H9 (cell line): Measurements from ENCODE around the gene ANKRA2. TPM values are rescaled to one million over a fixed set of nuclear protein-coding genes. Genes with fewer than 3 reads are reported as not detected.

Source experiments
- DNase-seq: peaks from one replicate; pipeline ENCODE4 v3.0.0-alpha.2; 2017
- H2AFZ ChIP-seq: one replicate; pipeline ENCODE4 v1.6.1; 2013; ENCODE audit warnings: mild to moderate bottlenecking, low read length, control low read depth, moderate library complexity
- H2AK5ac ChIP-seq: 2 replicates; pipeline ENCODE4 v1.6.1; 2013; ENCODE audit warnings: low read length, control low read depth, mixed read lengths; ENCODE audit not compliant: insufficient read length
- H2BK120ac ChIP-seq: one replicate; pipeline ENCODE4 v1.6.1; 2013; ENCODE audit warnings: low read depth, mild to moderate bottlenecking, low read length, control low read depth, inconsistent platforms; ENCODE audit not compliant: poor library complexity, severe bottlenecking
- H2BK12ac ChIP-seq: 2 replicates; pipeline ENCODE4 v1.6.1; 2013; ENCODE audit warnings: low read length, control low read depth, mixed read lengths, low read depth; ENCODE audit not compliant: insufficient read length
- H2BK15ac ChIP-seq: 2 replicates; pipeline ENCODE4 v1.6.1; 2013; ENCODE audit warnings: low read depth, low read length, control low read depth
- H2BK20ac ChIP-seq: one replicate; pipeline ENCODE4 v1.6.1; 2013; ENCODE audit warnings: low read depth, mild to moderate bottlenecking, low read length, control low read depth, inconsistent platforms; ENCODE audit not compliant: poor library complexity, severe bottlenecking
- H2BK5ac ChIP-seq: 2 replicates; pipeline ENCODE4 v1.6.1; 2013; ENCODE audit warnings: low read length, control low read depth, mixed read lengths; ENCODE audit not compliant: insufficient read length
- H3K14ac ChIP-seq: 2 replicates; pipeline ENCODE4 v1.6.1; 2013; ENCODE audit warnings: low read length, control low read depth; ENCODE audit not compliant: insufficient read depth
- H3K18ac ChIP-seq: 2 replicates; pipeline ENCODE4 v1.6.1; 2013; ENCODE audit warnings: low read depth, mild to moderate bottlenecking, mixed read lengths, low read length, control low read depth; ENCODE audit not compliant: insufficient read length
- H3K23ac ChIP-seq: 2 replicates; pipeline ENCODE4 v1.6.1; 2013; ENCODE audit warnings: low read length, control low read depth, mixed read lengths, low read depth; ENCODE audit not compliant: insufficient read length
- H3K23me2 ChIP-seq: 2 replicates; pipeline ENCODE4 v1.6.1; 2013; ENCODE audit warnings: low read depth, mild to moderate bottlenecking, mixed read lengths, low read length, control low read depth; ENCODE audit not compliant: insufficient read length, poor library complexity, severe bottlenecking
- H3K27ac ChIP-seq: 2 replicates; pipeline ENCODE4 v1.5.1; 2013; ENCODE audit warnings: low read length, control low read depth, mixed read lengths, low read depth; ENCODE audit not compliant: insufficient read length
- H3K27me3 ChIP-seq: 2 replicates; pipeline ENCODE4 v1.6.1; 2013; ENCODE audit warnings: low read length, control low read depth, inconsistent platforms; ENCODE audit not compliant: insufficient read depth
- H3K4ac ChIP-seq: 2 replicates; pipeline ENCODE4 v1.6.1; 2013; ENCODE audit warnings: low read depth, mild to moderate bottlenecking, control low read depth, inconsistent platforms, low read length, moderate library complexity
- H3K4me1 ChIP-seq: 2 replicates; pipeline ENCODE4 v1.6.1; 2013; ENCODE audit warnings: low read length, control low read depth, inconsistent platforms; ENCODE audit not compliant: insufficient read depth
- H3K4me2 ChIP-seq: 2 replicates; pipeline ENCODE4 v1.6.1; 2013; ENCODE audit warnings: low read length, control low read depth, mixed read lengths; ENCODE audit not compliant: insufficient read length, insufficient read depth
- H3K56ac ChIP-seq: 2 replicates; pipeline ENCODE4 v1.6.1; 2013; ENCODE audit warnings: low read depth, mild to moderate bottlenecking, mixed read lengths, low read length, control low read depth; ENCODE audit not compliant: insufficient read length
- H3K79me1 ChIP-seq: 2 replicates; pipeline ENCODE4 v1.6.1; 2013; ENCODE audit warnings: low read depth, mild to moderate bottlenecking, moderate library complexity, low read length, control low read depth, inconsistent platforms; ENCODE audit not compliant: insufficient read depth, poor library complexity, severe bottlenecking
- H3K79me2 ChIP-seq: 2 replicates; pipeline ENCODE4 v1.6.1; 2013; ENCODE audit warnings: low read length, control low read depth, inconsistent platforms; ENCODE audit not compliant: insufficient read depth
- H3K9ac ChIP-seq: 2 replicates; pipeline ENCODE4 v1.6.1; 2013; ENCODE audit warnings: low read length, control low read depth, mixed read lengths; ENCODE audit not compliant: insufficient read length; ENCODE audit errors: extremely low read depth
- H3K9me3 ChIP-seq: one replicate; pipeline ENCODE4 v1.6.1; 2013; ENCODE audit warnings: low read depth, low read length, inconsistent platforms; ENCODE audit not compliant: control insufficient read depth
- H3T11ph ChIP-seq: one replicate; pipeline ENCODE4 v1.6.1; 2013; ENCODE audit warnings: mild to moderate bottlenecking, low read length, control low read depth, inconsistent platforms
- H4K20me1 ChIP-seq: one replicate; pipeline ENCODE4 v1.6.1; 2013; ENCODE audit not compliant: control insufficient read depth, insufficient read length, insufficient read depth
- H4K5ac ChIP-seq: 2 replicates; pipeline ENCODE4 v1.6.1; 2013; ENCODE audit warnings: low read depth, mild to moderate bottlenecking, mixed read lengths, low read length, control low read depth; ENCODE audit not compliant: insufficient read length
- H4K8ac ChIP-seq: replicated peaks from 2 replicates; pipeline ENCODE4 v1.6.1; 2013; ENCODE audit warnings: low read length, control low read depth, mixed read lengths, low read depth; ENCODE audit not compliant: insufficient read length
- H4K91ac ChIP-seq: 2 replicates; pipeline ENCODE4 v1.6.1; 2013; ENCODE audit warnings: low read depth, mild to moderate bottlenecking, moderate library complexity, mixed read lengths, low read length, control low read depth; ENCODE audit not compliant: insufficient read length
- H3K27ac Mint-ChIP-seq, 3 experiments: 2 replicates in 2 of 3; 3 replicates in 1 of 3; pipeline ENCODE4 v1.8.0; 2020 to 2021; ENCODE audit warnings: mixed read lengths in 3 of 3, mild to moderate bottlenecking in 1 of 3, moderate library complexity in 1 of 3
- H3K27me3 Mint-ChIP-seq: 2 replicates; pipeline ENCODE4 v1.8.0; 2021; ENCODE audit warnings: low read depth, mild to moderate bottlenecking, moderate library complexity, mixed read lengths
- H3K36me3 Mint-ChIP-seq, 3 experiments: 2 replicates in 2 of 3; 3 replicates in 1 of 3; pipeline ENCODE4 v1.8.0; 2020 to 2021; ENCODE audit warnings: low read depth in 3 of 3, mixed read lengths in 3 of 3; ENCODE audit not compliant: insufficient read depth in 1 of 3
- H3K4me1 Mint-ChIP-seq, 2 experiments: 2 replicates each; pipeline ENCODE4 v1.8.0; 2020; ENCODE audit warnings: mixed read lengths in 2 of 2
- H3K4me3 Mint-ChIP-seq, 2 experiments: 2 replicates in 1 of 2; 3 replicates in 1 of 2; pipeline ENCODE4 v1.8.0; 2020 to 2021; ENCODE audit warnings: mild to moderate bottlenecking in 2 of 2, mixed read lengths in 2 of 2, moderate library complexity in 1 of 2
- H3K9me3 Mint-ChIP-seq, 2 experiments: 2 replicates in 1 of 2; 3 replicates in 1 of 2; pipeline ENCODE4 v1.8.0; 2020; ENCODE audit warnings: mild to moderate bottlenecking in 2 of 2, mixed read lengths in 2 of 2, moderate library complexity in 1 of 2
- WGBS: extraction: QIAGEN DNeasy Blood & Tissue Kit; methylation state at CpG from one replicate; pipeline ENCODE4 v1.1.7; 2013; ENCODE audit warnings: missing lambda C conversion rate, low lambda C conversion rate, mixed read lengths; ENCODE audit not compliant: insufficient read length; ENCODE audit errors: extremely low coverage; 5-methylcytosine and 5-hydroxymethylcytosine counted together
- total RNA-seq: library from RNA; stranded (reverse); gene quantifications from 2 replicates; pipeline ENCODE4 v1.2.1, GENCODE V29; 2021
- TF ChIP-seq, protein P1 (sequence below): fragments of 200-600 bp; sonication (generic); conservative IDR thresholded peaks from 3 replicates; pipeline ENCODE4 v1.8.0; 2021; ENCODE audit warnings: antibody characterized with exemption, mild to moderate bottlenecking

Gene ANKRA2
- total RNA-seq, 1 experiment from 2014 or later = 8.9 TPM

DNA sequence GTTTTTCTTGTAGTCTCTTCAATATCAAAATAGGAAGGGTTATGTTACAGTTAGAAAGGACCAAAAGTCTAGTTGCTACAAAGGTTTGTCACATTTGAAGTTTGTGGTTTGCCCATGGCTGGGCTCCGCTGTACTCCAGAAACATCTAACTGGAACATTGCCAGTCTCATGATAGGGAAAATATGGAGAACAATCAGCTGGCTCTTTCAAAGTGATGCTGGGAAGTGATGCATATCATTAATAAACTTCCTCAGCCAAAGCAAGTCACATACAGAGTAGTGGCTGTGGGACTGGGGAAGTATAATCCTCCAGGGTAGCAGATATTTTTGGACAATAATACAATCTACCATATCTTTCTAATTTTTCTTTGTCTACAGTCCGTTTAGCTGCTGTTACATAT, 58.4 kb downstream of the ANKRA2 start:
- no peak overlapping the region for H3T11ph ChIP-seq
- no peak overlapping the region for H3K27ac ChIP-seq
- WGBS = no CpG with 5 or more reads among the region's 2 CpGs

More for the DNA sequence above, 58.4 kb downstream of the ANKRA2 start:
- no peak overlapping the region for H2BK15ac ChIP-seq
- H3K79me2 ChIP-seq = no peaks in the 10 kb centered on the region
- H3K9ac ChIP-seq = no peak overlapping the region
- no peaks in the 10 kb centered on the region for H3K9me3 ChIP-seq
- Mint-ChIP-seq H3K9me3 (no peaks in the 10 kb centered on the region), H3K4me1 (no peaks in the 10 kb centered on the region; a peak in 1 of 4 replicates), H3K4me3 (no peak overlapping the region), H3K27me3 (no peaks in the 10 kb centered on the region; the same call in 1 of the 2 replicates), H3K27ac (0 out of 7 replicates have a peak overlapping the region, but pooled peaks of 1 of the 3 experiments have one; percentile 95), H3K36me3 (peaks cover 27 to 46% (median 37%) of the 10 kb centered on the region in 3 experiments)
- no peak overlapping the region for H2BK5ac ChIP-seq
- TF ChIP-seq, protein P1, sequence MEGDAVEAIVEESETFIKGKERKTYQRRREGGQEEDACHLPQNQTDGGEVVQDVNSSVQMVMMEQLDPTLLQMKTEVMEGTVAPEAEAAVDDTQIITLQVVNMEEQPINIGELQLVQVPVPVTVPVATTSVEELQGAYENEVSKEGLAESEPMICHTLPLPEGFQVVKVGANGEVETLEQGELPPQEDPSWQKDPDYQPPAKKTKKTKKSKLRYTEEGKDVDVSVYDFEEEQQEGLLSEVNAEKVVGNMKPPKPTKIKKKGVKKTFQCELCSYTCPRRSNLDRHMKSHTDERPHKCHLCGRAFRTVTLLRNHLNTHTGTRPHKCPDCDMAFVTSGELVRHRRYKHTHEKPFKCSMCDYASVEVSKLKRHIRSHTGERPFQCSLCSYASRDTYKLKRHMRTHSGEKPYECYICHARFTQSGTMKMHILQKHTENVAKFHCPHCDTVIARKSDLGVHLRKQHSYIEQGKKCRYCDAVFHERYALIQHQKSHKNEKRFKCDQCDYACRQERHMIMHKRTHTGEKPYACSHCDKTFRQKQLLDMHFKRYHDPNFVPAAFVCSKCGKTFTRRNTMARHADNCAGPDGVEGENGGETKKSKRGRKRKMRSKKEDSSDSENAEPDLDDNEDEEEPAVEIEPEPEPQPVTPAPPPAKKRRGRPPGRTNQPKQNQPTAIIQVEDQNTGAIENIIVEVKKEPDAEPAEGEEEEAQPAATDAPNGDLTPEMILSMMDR = no peak
- H3K4me1 ChIP-seq = no peaks in the 10 kb centered on the region
- H3K56ac ChIP-seq = no peak overlapping the region
- H3K79me1 ChIP-seq = no peaks in the 10 kb centered on the region
- H2BK120ac ChIP-seq = no peak overlapping the region
- no peaks in the 10 kb centered on the region for H3K23me2 ChIP-seq
- no peak overlapping the region for H4K91ac ChIP-seq
- no peak overlapping the region for H4K5ac ChIP-seq
- H3K4me2 ChIP-seq = no peak overlapping the region
- H2BK20ac ChIP-seq = no peak overlapping the region
- no peaks in the 10 kb centered on the region for H4K20me1 ChIP-seq
- H3K27me3 ChIP-seq = no peaks in the 10 kb centered on the region
- H3K14ac ChIP-seq = no peak overlapping the region
- H4K8ac ChIP-seq = no peak overlapping the region
- H3K18ac ChIP-seq = no peak overlapping the region
- no peak overlapping the region for H2BK12ac ChIP-seq
- H3K4ac ChIP-seq = no peak overlapping the region
- H2AFZ ChIP-seq = no peak overlapping the region
- no peak overlapping the region for H3K23ac ChIP-seq
- DNase-seq = no peak
- H2AK5ac ChIP-seq = no peak overlapping the region
